Immature natural killer cell (primary cell): ENCODE data around the gene GSTA4. TPM values are rescaled to one million over a fixed set of nuclear protein-coding genes. Genes with fewer than 3 reads are reported as not detected.
"Not testable (repeated sequence)": the region's sequence is repeated elsewhere in the genome, so short reads cannot be mapped to it uniquely, and the experiment has no call there.

Experiments used
- DNase-seq, 3 donors: peaks; one replicate each; pipeline ENCODE4 v3.0.0; 2022; ENCODE audit warnings: mixed read lengths in 1 of 3
- H3K27ac Mint-ChIP-seq, 6 donors: one replicate each; pipeline ENCODE4 v1.8.0; 2020; ENCODE audit warnings: mixed read lengths in 6 of 6, mild to moderate bottlenecking in 5 of 6, inconsistent platforms in 4 of 6, moderate library complexity in 3 of 6
- H3K27me3 Mint-ChIP-seq, 3 donors: one replicate each; pipeline ENCODE4 v1.8.0; 2020 to 2021; ENCODE audit warnings: low read depth in 3 of 3, mild to moderate bottlenecking in 3 of 3, mixed read lengths in 3 of 3, moderate library complexity in 3 of 3, inconsistent platforms in 1 of 3
- H3K36me3 Mint-ChIP-seq, 3 donors: one replicate each; pipeline ENCODE4 v1.8.0; 2020; ENCODE audit warnings: mixed read lengths in 3 of 3, inconsistent platforms in 2 of 3, mild to moderate bottlenecking in 2 of 3
- H3K4me1 Mint-ChIP-seq, 2 donors: one replicate each; pipeline ENCODE4 v1.8.0; 2020; ENCODE audit warnings: inconsistent platforms in 2 of 2, mild to moderate bottlenecking in 2 of 2, mixed read lengths in 2 of 2, moderate library complexity in 1 of 2
- H3K4me3 Mint-ChIP-seq, 5 donors: one replicate each; pipeline ENCODE4 v1.8.0; 2020; ENCODE audit warnings: mild to moderate bottlenecking in 5 of 5, mixed read lengths in 5 of 5, inconsistent platforms in 3 of 5, moderate library complexity in 3 of 5
- H3K9me3 Mint-ChIP-seq, 6 donors: one replicate each; pipeline ENCODE4 v1.8.0; 2020; ENCODE audit warnings: mild to moderate bottlenecking in 6 of 6, mixed read lengths in 6 of 6, inconsistent platforms in 4 of 6, moderate library complexity in 3 of 6
- polyA plus RNA-seq, 3 donors: library from polyadenylated mRNA; unstranded; fragments of 300-500 nt; fragmentation: Illumina TruSeq; gene quantifications; one replicate each; pipeline ENCODE4 v1.2.3, GENCODE V29; 2021

Gene GSTA4
- polyA plus RNA-seq, 3 donors from 2014 or later: 5.3 to 6.4 TPM; not detected in 1

GRCh38 chr6:52981222-52981900 is 13.7 kb downstream of the GSTA4 start:
- no peak for DNase-seq
- H3K27ac Mint-ChIP-seq: no peak overlapping the region
- peaks cover 29 to 33% of the 10 kb centered on the region in 2 donors for H3K4me1 Mint-ChIP-seq
- peaks cover 0 to 8% (median 6%) of the 10 kb centered on the region in 3 donors for H3K36me3 Mint-ChIP-seq
- no peak overlapping the region for H3K4me3 Mint-ChIP-seq
- peaks cover 10 to 14% (median 13%) of the 10 kb centered on the region in 3 donors for H3K27me3 Mint-ChIP-seq
- H3K9me3 Mint-ChIP-seq: no peaks in the 10 kb centered on the region

- Mint-ChIP-seq H3K27me3 (peaks cover 1 to 9% (median 2%) of the 10 kb centered on the region in 3 donors), H3K4me3 (no peak overlapping the region), H3K27ac (no peak overlapping the region), H3K4me1 (no peaks in the 10 kb centered on the region), H3K36me3 (no peaks in the 10 kb centered on the region), H3K9me3 (no peaks in the 10 kb centered on the region)
- no peak for DNase-seq
These were observed 18.5 kb downstream of the GSTA4 start for GRCh38 chr6:52976591-52977035.

GRCh38 chr6:52976149-52976548 is 18.9 kb downstream of the GSTA4 start:
- peaks cover 1 to 9% (median 2%) of the 10 kb centered on the region in 3 donors for H3K27me3 Mint-ChIP-seq
- no peaks in the 10 kb centered on the region for H3K4me1 Mint-ChIP-seq
- H3K4me3 Mint-ChIP-seq: no peak overlapping the region
- DNase-seq: no peak
- no peaks in the 10 kb centered on the region for H3K9me3 Mint-ChIP-seq
- no peak overlapping the region for H3K27ac Mint-ChIP-seq
- no peaks in the 10 kb centered on the region for H3K36me3 Mint-ChIP-seq

GRCh38 chr6:52975580-52975979 is 19.5 kb downstream of the GSTA4 start:
- H3K4me3 Mint-ChIP-seq: no peak overlapping the region
- no peak overlapping the region for H3K27ac Mint-ChIP-seq
- H3K9me3 Mint-ChIP-seq: no peaks in the 10 kb centered on the region
- H3K36me3 Mint-ChIP-seq: no peaks in the 10 kb centered on the region
- peaks cover 1 to 9% (median 2%) of the 10 kb centered on the region in 3 donors for H3K27me3 Mint-ChIP-seq
- no peaks in the 10 kb centered on the region for H3K4me1 Mint-ChIP-seq
- no peak for DNase-seq

GRCh38 chr6:52972989-52973388 is 22.1 kb downstream of the GSTA4 start:
- no peak overlapping the region for H3K27ac Mint-ChIP-seq
- H3K27me3 Mint-ChIP-seq: peaks cover 1 to 6% (median 2%) of the 10 kb centered on the region in 3 donors
- no peak overlapping the region for H3K4me3 Mint-ChIP-seq
- no peaks in the 10 kb centered on the region for H3K4me1 Mint-ChIP-seq
- no peaks in the 10 kb centered on the region for H3K36me3 Mint-ChIP-seq
- DNase-seq: no peak
- no peaks in the 10 kb centered on the region for H3K9me3 Mint-ChIP-seq

- no peaks in the 10 kb centered on the region for H3K36me3 Mint-ChIP-seq
- no peak for DNase-seq
- H3K27me3 Mint-ChIP-seq: peaks cover 0 to 4% (median 2%) of the 10 kb centered on the region in 3 donors
- no peaks in the 10 kb centered on the region for H3K9me3 Mint-ChIP-seq
- H3K4me1 Mint-ChIP-seq: no peaks in the 10 kb centered on the region
- no peak overlapping the region for H3K4me3 Mint-ChIP-seq
- no peak overlapping the region for H3K27ac Mint-ChIP-seq
These were observed 25.7 kb downstream of the GSTA4 start for GRCh38 chr6:52969359-52969758.

- H3K27me3 Mint-ChIP-seq: peaks cover 0 to 2% (median 2%) of the 10 kb centered on the region in 3 donors
- H3K4me3 Mint-ChIP-seq: no peak overlapping the region
- no peaks in the 10 kb centered on the region for H3K4me1 Mint-ChIP-seq
- H3K9me3 Mint-ChIP-seq: no peaks in the 10 kb centered on the region
- DNase-seq: no peak
- H3K27ac Mint-ChIP-seq: no peak overlapping the region
- H3K36me3 Mint-ChIP-seq: no peaks in the 10 kb centered on the region
These were observed 29.0 kb downstream of the GSTA4 start for GRCh38 chr6:52966101-52966500.

GRCh38 chr6:52965380-52965779 is 29.7 kb downstream of the GSTA4 start:
- no peak for DNase-seq

GRCh38 chr6:52964318-52964717 is 30.8 kb downstream of the GSTA4 start:
- Mint-ChIP-seq H3K27ac (no peak overlapping the region), H3K36me3 (no peaks in the 10 kb centered on the region), H3K4me3 (no peak overlapping the region), H3K27me3 (peaks cover 0 to 2% (median 2%) of the 10 kb centered on the region in 3 donors), H3K9me3 (no peaks in the 10 kb centered on the region), H3K4me1 (no peaks in the 10 kb centered on the region)
- DNase-seq: no peak

More at GRCh38 chr6:52965380-52965779, 29.7 kb downstream of the GSTA4 start:
- no peaks in the 10 kb centered on the region for H3K9me3 Mint-ChIP-seq
- peaks cover 0 to 2% (median 2%) of the 10 kb centered on the region in 3 donors for H3K27me3 Mint-ChIP-seq
- H3K27ac Mint-ChIP-seq: no peak overlapping the region
- no peaks in the 10 kb centered on the region for H3K4me1 Mint-ChIP-seq
- no peaks in the 10 kb centered on the region for H3K36me3 Mint-ChIP-seq
- H3K4me3 Mint-ChIP-seq: no peak overlapping the region

GRCh38 chr6:52962701-52963100 is 32.4 kb downstream of the GSTA4 start:
- H3K4me3 Mint-ChIP-seq: no peak overlapping the region
- peaks cover 2% of the 10 kb centered on the region in 3 donors for H3K27me3 Mint-ChIP-seq
- no peak for DNase-seq
- no peaks in the 10 kb centered on the region for H3K9me3 Mint-ChIP-seq
- no peaks in the 10 kb centered on the region for H3K4me1 Mint-ChIP-seq
- H3K36me3 Mint-ChIP-seq: no peaks in the 10 kb centered on the region
- no peak overlapping the region for H3K27ac Mint-ChIP-seq

GRCh38 chr6:52961022-52961421 is 34.1 kb downstream of the GSTA4 start:
- not testable (repeated sequence) for H3K4me3 Mint-ChIP-seq, H3K27me3 Mint-ChIP-seq, H3K9me3 Mint-ChIP-seq, H3K36me3 Mint-ChIP-seq, DNase-seq, H3K27ac Mint-ChIP-seq, H3K4me1 Mint-ChIP-seq

- H3K27ac Mint-ChIP-seq, H3K9me3 Mint-ChIP-seq, DNase-seq, H3K36me3 Mint-ChIP-seq, H3K27me3 Mint-ChIP-seq, H3K4me3 Mint-ChIP-seq, H3K4me1 Mint-ChIP-seq: not testable (repeated sequence)
These were observed 34.9 kb downstream of the GSTA4 start for GRCh38 chr6:52960211-52960610.

GRCh38 chr6:52958546-52959255 is 36.4 kb downstream of the GSTA4 start:
- no peak overlapping the region for H3K27ac Mint-ChIP-seq
- no peaks in the 10 kb centered on the region for H3K9me3 Mint-ChIP-seq
- no peaks in the 10 kb centered on the region for H3K36me3 Mint-ChIP-seq
- DNase-seq: no peak
- H3K27me3 Mint-ChIP-seq: peaks cover 2 to 6% (median 2%) of the 10 kb centered on the region in 3 donors
- H3K4me1 Mint-ChIP-seq: no peaks in the 10 kb centered on the region
- H3K4me3 Mint-ChIP-seq: no peak overlapping the region

GRCh38 chr6:52955871-52956270 is 39.2 kb downstream of the GSTA4 start:
- no peaks in the 10 kb centered on the region for H3K9me3 Mint-ChIP-seq
- peaks cover 2 to 5% (median 2%) of the 10 kb centered on the region in 3 donors for H3K27me3 Mint-ChIP-seq
- H3K36me3 Mint-ChIP-seq: no peaks in the 10 kb centered on the region
- no peak overlapping the region for H3K27ac Mint-ChIP-seq
- no peaks in the 10 kb centered on the region for H3K4me1 Mint-ChIP-seq
- no peak overlapping the region for H3K4me3 Mint-ChIP-seq
- DNase-seq: no peak
